Ovary (tissue), 9 donors: ENCODE results near the gene PRDM16. TPM values are rescaled to one million over a fixed set of nuclear protein-coding genes. Genes with fewer than 3 reads are reported as not detected.

ENCODE experiments used
- DNase-seq, 5 donors: peaks; one replicate each; pipeline ENCODE4 v3.0.0-alpha.2; 2019 to 2020
- H3K27ac ChIP-seq, 2 donors: fragments of 200-600 bp; one replicate each; pipeline versions ENCODE4 v1.5.1 to v1.8.0; 2019 to 2022
- H3K27me3 ChIP-seq: fragments of 200-600 bp; one replicate; pipeline ENCODE4 v1.8.0; 2022
- H3K36me3 ChIP-seq: fragments of 200-600 bp; sonication (generic); one replicate; pipeline ENCODE4 v1.5.1; 2019
- H3K4me1 ChIP-seq: one replicate; pipeline ENCODE4 v1.8.1; 2013; ENCODE audit warnings: mild to moderate bottlenecking, moderate library complexity; ENCODE audit not compliant: insufficient read depth
- H3K4me3 ChIP-seq: fragments of 200-600 bp; sonication (generic); one replicate; pipeline ENCODE4 v1.5.1; 2017
- H3K9me3 ChIP-seq, 2 donors: fragments of 200-600 bp in 1 of 2; sonication (generic) in 1 of 2; one replicate each; pipeline versions ENCODE4 v1.5.1 to v1.8.1; 2013 to 2019; ENCODE audit warnings: mild to moderate bottlenecking in 1 of 2, moderate library complexity in 1 of 2
- EP300 ChIP-seq: sonication (generic); formaldehyde crosslinking; IDR thresholded peaks from one replicate; pipeline ENCODE4 v1.6.1; 2017; ENCODE audit warnings: antibody characterized with exemption
- POLR2A ChIP-seq: fragments of 450-650 bp; IDR thresholded peaks from one replicate; pipeline ENCODE4 v1.6.1; 2017; ENCODE audit warnings: antibody characterized with exemption, mild to moderate bottlenecking, moderate library complexity
- WGBS, 3 donors: extraction: QIAGEN DNeasy Blood & Tissue Kit in 1 of 3; methylation state at CpG; one replicate each; pipeline versions ENCODE4 v1.1.5 to v1.1.7; 2013 to 2017; 5-methylcytosine and 5-hydroxymethylcytosine counted together
- intact Hi-C, 4 donors: fragments of 100-400 bp; cut with DNase I; formaldehyde crosslinking; loops; one replicate each; pipeline versions ENCODE4 v1.11.0 to v1.15.1; 2022 to 2023
- polyA plus RNA-seq, 2 donors: library from polyadenylated mRNA; stranded (reverse); fragments of 200-250 nt in 1 of 2; fragments of 350-450 nt in 1 of 2; fragmentation: Illumina TruSeq in 1 of 2; extraction: RNeasy Lipid Tissue Mini Kit (QIAGEN cat#74804) in 1 of 2; gene quantifications; one replicate each; pipeline ENCODE4 v1.2.3, GENCODE V29; 2013 to 2014
- total RNA-seq, 7 donors: library from RNA; depleted of rRNA in 2 of 7; stranded (reverse); fragments of >200 nt in 2 of 7; fragmentation: NEBNext Ultra II Directional in 3 of 7; extraction: Animal tissue kit (Norgen Biotek cat#: 25700) in 3 of 7; gene quantifications; one replicate each; pipeline versions ENCODE4 v1.1.0 to v1.2.4, GENCODE V29; 2016 to 2023
- TF ChIP-seq, protein P1 (sequence below), 3 donors: fragments of 450-650 bp in 2 of 3; fragments of 200-600 bp in 1 of 3; IDR thresholded peaks; one replicate each; pipeline versions ENCODE4 v1.5.1 to v1.8.0; 2016 to 2022; ENCODE audit warnings: antibody characterized with exemption in 3 of 3, mild to moderate bottlenecking in 1 of 3
- donor health status: DM: no; HTN: no; CAD: no; lungs with moderate emphysema.
- donor health status: DM: no; HTN: no; CAD: no.
- donor health status: Bipolar disorder and iron deficiency.
- donor health status: DM: yes; HTN: yes; CAD: no.
- donor health status: DM: no; HTN: no; CAD: no.
- donor health status: DM: yes; HTN: yes; CAD: no.

The PRDM16 gene
- total and polyA plus RNA-seq, 9 donors = 1.1 to 17.3 (median 3.9) TPM

GRCh38 chr1:3347257-3348020, 278.4 kb downstream of the PRDM16 start:
- Histone ChIP-seq H3K36me3 (no peaks in the 10 kb centered on the region), H3K4me3 (no peak overlapping the region), H3K27ac (no peak overlapping the region), H3K4me1 (peaks cover 19% of the 10 kb centered on the region), H3K9me3 (peaks cover 0 to 3% of the 10 kb centered on the region in 2 donors), H3K27me3 (no peaks in the 10 kb centered on the region)
- TF ChIP-seq EP300 (no peak), POLR2A (no peak)
- TF ChIP-seq, protein P1, sequence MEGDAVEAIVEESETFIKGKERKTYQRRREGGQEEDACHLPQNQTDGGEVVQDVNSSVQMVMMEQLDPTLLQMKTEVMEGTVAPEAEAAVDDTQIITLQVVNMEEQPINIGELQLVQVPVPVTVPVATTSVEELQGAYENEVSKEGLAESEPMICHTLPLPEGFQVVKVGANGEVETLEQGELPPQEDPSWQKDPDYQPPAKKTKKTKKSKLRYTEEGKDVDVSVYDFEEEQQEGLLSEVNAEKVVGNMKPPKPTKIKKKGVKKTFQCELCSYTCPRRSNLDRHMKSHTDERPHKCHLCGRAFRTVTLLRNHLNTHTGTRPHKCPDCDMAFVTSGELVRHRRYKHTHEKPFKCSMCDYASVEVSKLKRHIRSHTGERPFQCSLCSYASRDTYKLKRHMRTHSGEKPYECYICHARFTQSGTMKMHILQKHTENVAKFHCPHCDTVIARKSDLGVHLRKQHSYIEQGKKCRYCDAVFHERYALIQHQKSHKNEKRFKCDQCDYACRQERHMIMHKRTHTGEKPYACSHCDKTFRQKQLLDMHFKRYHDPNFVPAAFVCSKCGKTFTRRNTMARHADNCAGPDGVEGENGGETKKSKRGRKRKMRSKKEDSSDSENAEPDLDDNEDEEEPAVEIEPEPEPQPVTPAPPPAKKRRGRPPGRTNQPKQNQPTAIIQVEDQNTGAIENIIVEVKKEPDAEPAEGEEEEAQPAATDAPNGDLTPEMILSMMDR (IDR thresholded peaks at IDR 0.05) = no peak
- intact Hi-C loops = no loop called here
- DNase-seq = no peak
- WGBS, 3 donors = 80 to 84% (median 83%) methylated on average over 13 to 18 of the region's 18 CpGs

GRCh38 chr1:3348196-3348865, 279.3 kb downstream of the PRDM16 start:
- H3K9me3 ChIP-seq = peaks cover 0 to 3% of the 10 kb centered on the region in 2 donors
- WGBS, 3 donors = 64 to 65% (median 65%) methylated on average over 14 to 15 of the region's 15 CpGs
- no peaks in the 10 kb centered on the region for H3K27me3 ChIP-seq
- H3K36me3 ChIP-seq = no peaks in the 10 kb centered on the region
- H3K27ac ChIP-seq = no peak overlapping the region
- H3K4me3 ChIP-seq = no peak overlapping the region
- peaks cover 22% of the 10 kb centered on the region for H3K4me1 ChIP-seq
- DNase-seq = no peak
- TF ChIP-seq EP300 = no peak
- TF ChIP-seq, protein P1 (IDR thresholded peaks at IDR 0.05) = no peak
- no peak for TF ChIP-seq POLR2A
- intact Hi-C loops = no loop called here

DNA sequence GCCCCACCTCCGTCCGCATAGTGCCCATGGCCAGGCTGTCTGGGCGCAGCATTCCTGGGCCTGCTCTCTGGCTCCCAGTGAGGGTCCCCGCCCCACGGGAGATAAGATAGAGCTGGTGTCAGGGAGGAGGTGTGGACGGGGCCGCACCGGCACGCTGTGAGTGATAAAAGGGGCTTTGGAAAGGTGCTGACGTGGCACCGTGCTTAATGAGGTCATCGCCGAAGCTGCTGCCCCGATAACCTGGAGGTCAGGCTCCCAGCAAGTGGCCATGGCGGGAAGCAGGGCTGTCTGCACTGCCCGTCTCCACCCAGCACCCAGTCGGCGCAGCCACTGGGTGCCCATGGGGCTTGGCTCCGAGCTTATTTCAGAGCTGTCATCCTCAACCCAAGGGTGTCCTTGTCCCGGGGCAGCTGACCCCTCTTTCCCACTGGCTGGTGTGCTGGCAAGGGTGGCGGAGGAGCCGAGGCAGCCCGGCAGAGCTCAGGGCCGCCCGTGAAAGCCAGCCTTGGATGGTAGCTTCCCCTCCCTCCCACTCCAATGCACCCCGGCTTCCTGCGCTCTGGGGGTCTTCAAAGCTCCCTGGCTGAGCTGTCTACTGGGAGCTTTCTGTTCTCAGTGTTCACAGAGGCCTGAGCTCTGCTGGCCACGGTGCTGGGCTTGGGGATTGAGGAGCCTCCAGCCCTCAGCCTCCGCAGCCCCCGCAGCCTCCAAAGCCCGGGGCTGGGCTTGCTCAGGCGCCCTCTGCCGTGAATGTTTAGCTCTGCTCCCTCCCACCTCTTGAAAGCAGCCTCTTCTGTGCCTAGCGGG, 280.4 kb downstream of the PRDM16 start:
- intact Hi-C loops = no loop called here
- TF ChIP-seq POLR2A = no peak
- TF ChIP-seq, protein P1 (IDR thresholded peaks at IDR 0.05) = no peak
- no peak for TF ChIP-seq EP300
- Histone ChIP-seq H3K27ac (peak overlapping the region in 1 of 2 donors; percentile 80), H3K27me3 (no peaks in the 10 kb centered on the region), H3K36me3 (no peaks in the 10 kb centered on the region), H3K9me3 (peaks cover 0 to 3% of the 10 kb centered on the region in 2 donors), H3K4me3 (no peak overlapping the region), H3K4me1 (peaks cover 23% of the 10 kb centered on the region)
- DNase-seq = peak in 1 of 5 donors; percentile 47
- WGBS, 3 donors = 14 to 25% (median 16%) methylated on average over 32 to 34 of the region's 34 CpGs

DNA sequence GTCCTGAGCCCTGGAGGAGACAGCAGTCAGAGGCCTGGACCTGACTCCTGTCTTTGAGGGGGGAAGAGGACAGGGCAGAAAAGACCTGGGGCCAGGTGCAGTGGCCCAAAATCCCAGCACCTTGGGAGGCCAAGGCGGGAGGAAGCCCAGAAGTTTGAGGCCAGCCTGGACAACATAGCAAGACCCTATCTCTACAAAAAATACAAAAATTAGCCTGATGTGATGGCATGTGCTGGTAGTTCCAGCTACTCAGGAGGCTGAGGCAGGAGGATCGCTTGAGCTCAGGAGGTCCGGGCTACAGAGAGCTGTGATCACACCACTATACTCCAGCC, 280.9 kb downstream of the PRDM16 start:
- peak overlapping the region; percentile 5 to 80 for H3K27ac ChIP-seq
- no peaks in the 10 kb centered on the region for H3K27me3 ChIP-seq
- WGBS, 3 donors = 90 to 95% (median 94%) methylated on average over 3 of the region's 3 CpGs
- peaks cover 23% of the 10 kb centered on the region for H3K4me1 ChIP-seq
- no peak overlapping the region for H3K4me3 ChIP-seq
- no peak for DNase-seq
- no peaks in the 10 kb centered on the region for H3K36me3 ChIP-seq
- H3K9me3 ChIP-seq = peaks cover 0 to 1% of the 10 kb centered on the region in 2 donors
- no peak for TF ChIP-seq EP300
- no peak for TF ChIP-seq POLR2A
- TF ChIP-seq, protein P1 (IDR thresholded peaks at IDR 0.05) = no peak
- intact Hi-C loops = loop anchor here in 1 of 4 donors (5.0 kb wide), 1 partner anchor 38 kb away; no protein-coding TSS in a partner anchor
